Mucosa of descending colon (tissue), 3 donors: ENCODE measurements around the gene TSPEAR. TPM values are rescaled to one million over a fixed set of nuclear protein-coding genes. Genes with fewer than 3 reads are reported as not detected.
"Not testable (repeated sequence)": the region's sequence is repeated elsewhere in the genome, so short reads cannot be mapped to it uniquely, and the experiment has no call there.

Source experiments
- ATAC-seq: fragments of 200-7000 bp; cut with Tn5 transposase; one replicate; pipeline ENCODE4 v1.9.1; 2020; ENCODE audit warnings: mild to moderate bottlenecking, moderate library complexity
- DNase-seq, 3 donors: peaks; one replicate each; pipeline ENCODE4 v3.0.0-alpha.2; 2020
- H3K36me3 ChIP-seq: fragments of 200-600 bp; one replicate; pipeline ENCODE4 v1.8.0; 2021; ENCODE audit warnings: low read depth, mild to moderate bottlenecking
- H3K4me1 ChIP-seq: fragments of 200-600 bp; one replicate; pipeline ENCODE4 v1.8.0; 2021; ENCODE audit warnings: low read depth, mild to moderate bottlenecking
- H3K4me3 ChIP-seq: fragments of 200-600 bp; one replicate; pipeline ENCODE4 v1.8.0; 2021; ENCODE audit warnings: mild to moderate bottlenecking
- H3K9me3 ChIP-seq: fragments of 200-600 bp; one replicate; pipeline ENCODE4 v1.8.0; 2021; ENCODE audit warnings: mild to moderate bottlenecking
- intact Hi-C, 2 donors: fragments of 100-400 bp; cut with DNase I in 1 of 2; cut with micrococcal nuclease in 1 of 2; formaldehyde crosslinking; loops; one replicate each; pipeline versions ENCODE4 v1.11.0 to v1.11.1; 2022; cut with DNase I, micrococcal nuclease
- total RNA-seq, 3 donors: library from RNA; stranded (reverse); fragmentation: NEBNext Ultra II Directional in 2 of 3; extraction: Animal tissue kit (Norgen Biotek cat#: 25700) in 2 of 3; gene quantifications; one replicate each; pipeline versions ENCODE4 v1.2.1 to v1.2.4, GENCODE V29; 2021 to 2023
- TF ChIP-seq, protein P1 (sequence below): fragments of 200-600 bp; IDR thresholded peaks from one replicate; pipeline ENCODE4 v1.8.0; 2022; ENCODE audit warnings: antibody characterized with exemption, mild to moderate bottlenecking
- donor health status: DM: no; HTN: no; CAD: no; lungs with moderate emphysema.
- donor health status: DM: no; HTN: no; CAD: no.
- donor health status: DM: no; HTN: yes; CAD: no.

Gene TSPEAR
- total RNA-seq, 3 donors from 2014 or later: 0.28 TPM; not detected in 2

DNA sequence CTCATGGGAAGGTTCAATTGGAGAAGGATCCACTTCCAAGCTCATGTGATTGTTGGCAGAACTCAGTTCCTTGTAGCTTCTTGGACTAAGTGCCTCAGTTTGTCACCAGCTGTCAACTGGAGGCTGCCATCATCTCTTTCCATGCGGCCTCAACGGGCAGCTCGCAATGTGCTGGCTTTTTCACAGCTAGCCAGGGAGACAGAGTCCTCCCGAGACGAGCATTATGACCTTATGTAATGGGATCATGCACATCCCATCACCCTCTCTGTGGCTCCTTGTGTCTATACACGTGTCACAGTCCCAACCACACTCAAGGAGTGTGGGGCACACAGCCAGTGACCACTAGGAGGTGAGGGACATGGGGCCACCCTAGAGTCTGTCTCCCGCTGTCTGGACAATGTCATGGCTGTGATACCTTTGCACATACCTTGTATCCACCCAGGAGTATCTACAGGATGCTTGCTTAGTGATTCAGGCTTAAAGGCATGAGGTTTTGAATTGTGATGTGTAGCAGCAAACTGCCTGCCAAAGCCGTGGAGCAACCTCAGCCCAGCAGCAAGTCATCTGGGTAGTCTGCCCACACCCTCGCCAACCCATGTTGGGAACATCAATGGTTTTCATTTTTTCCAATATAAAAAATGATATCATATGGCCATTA lies 115.2 kb downstream of the TSPEAR start:
- Histone ChIP-seq H3K9me3 (no peaks in the 10 kb centered on the region), H3K4me3 (no peak overlapping the region), H3K36me3 (no peaks in the 10 kb centered on the region), H3K4me1 (no peaks in the 10 kb centered on the region)
- DNase-seq (no peak), ATAC-seq (no peak)
- TF ChIP-seq, protein P1, sequence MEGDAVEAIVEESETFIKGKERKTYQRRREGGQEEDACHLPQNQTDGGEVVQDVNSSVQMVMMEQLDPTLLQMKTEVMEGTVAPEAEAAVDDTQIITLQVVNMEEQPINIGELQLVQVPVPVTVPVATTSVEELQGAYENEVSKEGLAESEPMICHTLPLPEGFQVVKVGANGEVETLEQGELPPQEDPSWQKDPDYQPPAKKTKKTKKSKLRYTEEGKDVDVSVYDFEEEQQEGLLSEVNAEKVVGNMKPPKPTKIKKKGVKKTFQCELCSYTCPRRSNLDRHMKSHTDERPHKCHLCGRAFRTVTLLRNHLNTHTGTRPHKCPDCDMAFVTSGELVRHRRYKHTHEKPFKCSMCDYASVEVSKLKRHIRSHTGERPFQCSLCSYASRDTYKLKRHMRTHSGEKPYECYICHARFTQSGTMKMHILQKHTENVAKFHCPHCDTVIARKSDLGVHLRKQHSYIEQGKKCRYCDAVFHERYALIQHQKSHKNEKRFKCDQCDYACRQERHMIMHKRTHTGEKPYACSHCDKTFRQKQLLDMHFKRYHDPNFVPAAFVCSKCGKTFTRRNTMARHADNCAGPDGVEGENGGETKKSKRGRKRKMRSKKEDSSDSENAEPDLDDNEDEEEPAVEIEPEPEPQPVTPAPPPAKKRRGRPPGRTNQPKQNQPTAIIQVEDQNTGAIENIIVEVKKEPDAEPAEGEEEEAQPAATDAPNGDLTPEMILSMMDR: no peak
- intact Hi-C loops: no loop called here

- ATAC-seq (no peak), DNase-seq (no peak)
- no peak overlapping the region for H3K4me3 ChIP-seq
- no peaks in the 10 kb centered on the region for H3K36me3 ChIP-seq
- TF ChIP-seq, protein P1: no peak
- intact Hi-C loops: no loop called here
- no peaks in the 10 kb centered on the region for H3K4me1 ChIP-seq
- H3K9me3 ChIP-seq: no peaks in the 10 kb centered on the region
Measured at GRCh38 chr21:44595524-44595923, 115.8 kb downstream of the TSPEAR start.

GRCh38 chr21:44594406-44594916 lies 116.9 kb downstream of the TSPEAR start:
- TF ChIP-seq, protein P1: no peak
- Histone ChIP-seq H3K9me3 (no peaks in the 10 kb centered on the region), H3K4me1 (no peaks in the 10 kb centered on the region), H3K36me3 (no peaks in the 10 kb centered on the region), H3K4me3 (no peak overlapping the region)
- intact Hi-C loops: no loop called here
- ATAC-seq (no peak), DNase-seq (no peak)

- intact Hi-C loops: no loop called here
Measured at GRCh38 chr21:44593598-44594405, 117.6 kb downstream of the TSPEAR start.

GRCh38 chr21:44592446-44593311 lies 118.7 kb downstream of the TSPEAR start, which contains the start of gene KRTAP10-6:
Gene KRTAP10-6 (minus strand): TSS chr21:44592505. CDS start chr21:44592484, 21 bp downstream.
- H3K9me3 ChIP-seq: no peaks in the 10 kb centered on the region
- no peaks in the 10 kb centered on the region for H3K4me1 ChIP-seq
- no peak for ATAC-seq
- TF ChIP-seq, protein P1: no peak
- intact Hi-C loops: no loop called here
- no peak within 1 kb of the TSS for H3K4me3 ChIP-seq
- H3K36me3 ChIP-seq: no peaks in the 10 kb centered on the region
- no peak for DNase-seq

More at GRCh38 chr21:44593598-44594405, 117.6 kb downstream of the TSPEAR start:
- Histone ChIP-seq H3K36me3 (no peaks in the 10 kb centered on the region), H3K9me3 (no peaks in the 10 kb centered on the region), H3K4me3 (no peak overlapping the region), H3K4me1 (no peaks in the 10 kb centered on the region)
- TF ChIP-seq, protein P1: no peak
- ATAC-seq: no peak
- DNase-seq: no peak

DNA sequence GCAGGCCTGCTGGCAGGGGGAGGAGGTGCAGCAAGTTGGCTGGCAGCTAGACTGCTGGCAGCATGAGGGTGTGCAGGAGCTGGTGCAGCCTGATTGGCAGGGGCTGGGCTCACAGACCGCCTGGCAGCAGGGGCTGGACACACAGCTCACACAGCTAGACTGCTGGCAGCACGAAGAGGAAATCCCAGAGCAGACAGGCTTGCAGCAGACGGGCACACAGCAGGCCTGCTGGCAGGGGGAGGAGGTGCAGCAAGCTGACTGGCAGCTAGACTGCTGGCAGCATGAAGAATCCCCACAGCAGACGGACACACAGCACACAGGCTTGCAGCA lies 119.6 kb downstream of the TSPEAR start:
- H3K36me3 ChIP-seq, ATAC-seq, H3K9me3 ChIP-seq, H3K4me3 ChIP-seq, intact Hi-C loops, H3K4me1 ChIP-seq, DNase-seq: not testable (repeated sequence)

- H3K36me3 ChIP-seq, H3K9me3 ChIP-seq, H3K4me1 ChIP-seq, DNase-seq, intact Hi-C loops, ATAC-seq, H3K4me3 ChIP-seq: not testable (repeated sequence)
Measured at GRCh38 chr21:44590897-44591800, 120.2 kb downstream of the TSPEAR start.
